DND-41 (cell line): ENCODE measurements around the gene TNS3.

Source experiments
- ATAC-seq: fragments of 200-7000 bp; cut with Tn5 transposase; 3 replicates; pipeline ENCODE4 v1.9.1; 2021; ENCODE audit warnings: low read depth; ENCODE audit not compliant: insufficient read depth
- DNase-seq: peaks from one replicate; pipeline ENCODE4 v3.0.0-alpha.2; 2020
- H2AFZ ChIP-seq: 2 replicates; pipeline ENCODE4 v1.6.0; 2012; ENCODE audit warnings: low read depth, low read length
- H3K27ac ChIP-seq: 2 replicates; pipeline ENCODE4 v1.5.1; 2012; ENCODE audit warnings: low read length, inconsistent platforms
- H3K27me3 ChIP-seq: fragments of 200-600 bp; sonication (generic); 2 replicates; pipeline ENCODE4 v1.6.0; 2012; ENCODE audit warnings: low read length, mild to moderate bottlenecking, inconsistent platforms; ENCODE audit not compliant: insufficient read depth, poor library complexity
- H3K36me3 ChIP-seq: 2 replicates; pipeline ENCODE4 v1.5.1; 2012; ENCODE audit warnings: low read length, inconsistent platforms; ENCODE audit not compliant: insufficient read depth
- H3K4me1 ChIP-seq: 2 replicates; pipeline ENCODE4 v1.5.1; 2012; ENCODE audit warnings: mild to moderate bottlenecking, low read length; ENCODE audit not compliant: insufficient read depth
- H3K4me2 ChIP-seq: 2 replicates; pipeline ENCODE4 v1.6.0; 2012; ENCODE audit warnings: mild to moderate bottlenecking, moderate library complexity, low read length, inconsistent platforms; ENCODE audit not compliant: insufficient read depth
- H3K4me3 ChIP-seq, 2 experiments: fragments of 200-600 bp in 1 of 2; shearing (Covaris generic) in 1 of 2; 2 replicates each; pipeline ENCODE4 v1.5.1; 2012 to 2016; ENCODE audit warnings: inconsistent platforms in 2 of 2, low read length in 2 of 2, mild to moderate bottlenecking in 2 of 2, low read depth in 1 of 2, moderate library complexity in 1 of 2
- H3K79me2 ChIP-seq: 2 replicates; pipeline ENCODE4 v1.6.0; 2012; ENCODE audit warnings: low read length, inconsistent platforms; ENCODE audit not compliant: insufficient read depth
- H3K9ac ChIP-seq: 2 replicates; pipeline ENCODE4 v1.6.0; 2012; ENCODE audit warnings: low read depth, mild to moderate bottlenecking, inconsistent platforms, low read length, moderate library complexity
- H3K9me3 ChIP-seq: 2 replicates; pipeline ENCODE4 v1.5.1; 2012; ENCODE audit warnings: low read length, moderate library complexity, mild to moderate bottlenecking, inconsistent platforms; ENCODE audit not compliant: insufficient read depth, severe bottlenecking
- H4K20me1 ChIP-seq: 2 replicates; pipeline ENCODE4 v1.6.0; 2012; ENCODE audit warnings: low read length; ENCODE audit not compliant: insufficient read depth
- EZH2 ChIP-seq: IDR thresholded peaks from 3 replicates; pipeline ENCODE4 v1.6.1; 2012; ENCODE audit warnings: borderline replicate concordance, low read depth, mild to moderate bottlenecking, moderate library complexity, low read length, inconsistent platforms; ENCODE audit not compliant: severe bottlenecking
- TF ChIP-seq, protein P1 (sequence below): IDR thresholded peaks from 2 replicates; pipeline ENCODE4 v1.5.1; 2012; ENCODE audit warnings: borderline replicate concordance, low read length, moderate library complexity, mild to moderate bottlenecking; ENCODE audit not compliant: poor library complexity, severe bottlenecking; ENCODE audit errors: extremely low read depth

Gene TNS3

DNA sequence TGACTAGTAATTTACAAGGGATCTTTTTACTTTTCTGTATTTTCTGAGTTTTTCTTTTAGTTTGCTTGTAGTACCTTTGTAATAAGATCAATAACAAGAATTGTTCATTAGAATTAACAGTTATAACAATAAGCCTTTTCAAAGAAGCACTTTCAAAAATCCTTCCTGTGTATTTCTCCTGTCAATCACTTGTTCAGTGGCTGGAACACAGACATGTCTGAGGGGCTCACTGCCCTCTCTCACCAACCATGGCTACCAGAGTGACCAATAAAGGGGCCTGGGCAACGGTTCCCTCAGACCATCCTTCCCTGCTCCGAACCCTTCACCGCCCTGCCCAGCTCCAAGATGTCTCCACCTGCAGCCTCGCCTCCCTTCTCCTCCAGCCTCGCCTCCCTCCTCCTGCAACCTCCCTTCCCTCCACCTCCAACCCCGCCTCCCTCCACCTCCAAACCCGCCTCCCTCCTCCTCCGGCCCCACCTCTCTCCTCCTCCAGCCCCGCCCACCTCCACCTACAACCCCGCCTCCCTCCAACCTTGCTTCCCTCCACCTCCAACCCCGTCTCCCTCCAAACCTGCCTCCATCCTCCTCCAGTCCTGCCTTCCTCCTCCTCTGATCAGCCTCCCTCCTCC, 353.4 kb downstream of the TNS3 start:
- ATAC-seq, result no peak
- H3K4me2 ChIP-seq, result no peak overlapping the region
- no peak overlapping the region for H3K27ac ChIP-seq

DNA sequence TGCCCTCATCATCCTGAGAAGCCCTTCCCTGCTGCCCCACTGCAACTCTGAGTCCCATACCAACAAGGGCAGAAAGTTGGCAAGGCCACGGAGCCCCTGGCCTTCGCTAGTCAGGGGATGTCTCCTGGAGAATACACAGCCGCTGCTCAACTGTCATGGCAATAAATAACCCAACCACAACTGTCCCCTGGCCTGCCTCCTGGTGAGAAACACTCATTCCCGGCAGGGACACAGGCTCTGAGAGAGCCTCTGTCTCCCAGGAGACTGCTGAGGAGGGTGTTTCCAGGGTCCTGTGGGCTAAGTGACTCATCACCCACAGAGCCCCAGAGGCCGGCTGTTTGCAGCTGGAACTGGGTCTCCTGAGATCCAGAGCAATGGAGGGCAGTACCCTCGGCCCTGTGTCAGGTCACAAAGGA, 354.1 kb downstream of the TNS3 start:
- DNase-seq (peak; percentile 12), ATAC-seq (peak; percentile 14; the same call in 1 of the 3 replicates)
- H2AFZ ChIP-seq, result no peak overlapping the region
- H3K36me3 ChIP-seq, result no peaks in the 10 kb centered on the region
- TF ChIP-seq EZH2, result no peak
- TF ChIP-seq, protein P1, sequence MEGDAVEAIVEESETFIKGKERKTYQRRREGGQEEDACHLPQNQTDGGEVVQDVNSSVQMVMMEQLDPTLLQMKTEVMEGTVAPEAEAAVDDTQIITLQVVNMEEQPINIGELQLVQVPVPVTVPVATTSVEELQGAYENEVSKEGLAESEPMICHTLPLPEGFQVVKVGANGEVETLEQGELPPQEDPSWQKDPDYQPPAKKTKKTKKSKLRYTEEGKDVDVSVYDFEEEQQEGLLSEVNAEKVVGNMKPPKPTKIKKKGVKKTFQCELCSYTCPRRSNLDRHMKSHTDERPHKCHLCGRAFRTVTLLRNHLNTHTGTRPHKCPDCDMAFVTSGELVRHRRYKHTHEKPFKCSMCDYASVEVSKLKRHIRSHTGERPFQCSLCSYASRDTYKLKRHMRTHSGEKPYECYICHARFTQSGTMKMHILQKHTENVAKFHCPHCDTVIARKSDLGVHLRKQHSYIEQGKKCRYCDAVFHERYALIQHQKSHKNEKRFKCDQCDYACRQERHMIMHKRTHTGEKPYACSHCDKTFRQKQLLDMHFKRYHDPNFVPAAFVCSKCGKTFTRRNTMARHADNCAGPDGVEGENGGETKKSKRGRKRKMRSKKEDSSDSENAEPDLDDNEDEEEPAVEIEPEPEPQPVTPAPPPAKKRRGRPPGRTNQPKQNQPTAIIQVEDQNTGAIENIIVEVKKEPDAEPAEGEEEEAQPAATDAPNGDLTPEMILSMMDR, result no peak
- H3K4me3 ChIP-seq, result no peak overlapping the region
- H3K9ac ChIP-seq, result no peak overlapping the region
- H3K4me1 ChIP-seq, result no peaks in the 10 kb centered on the region
- no peak overlapping the region for H3K27ac ChIP-seq
- no peaks in the 10 kb centered on the region for H3K9me3 ChIP-seq
- H3K27me3 ChIP-seq, result no peaks in the 10 kb centered on the region
- no peak overlapping the region for H3K4me2 ChIP-seq
- no peaks in the 10 kb centered on the region for H3K79me2 ChIP-seq
- H4K20me1 ChIP-seq, result no peaks in the 10 kb centered on the region

More for the DNA sequence above, 353.4 kb downstream of the TNS3 start:
- no peak for DNase-seq
- Histone ChIP-seq H3K79me2 (no peaks in the 10 kb centered on the region), H3K27me3 (no peaks in the 10 kb centered on the region), H3K4me3 (no peak overlapping the region), H3K9me3 (no peaks in the 10 kb centered on the region), H3K4me1 (no peaks in the 10 kb centered on the region), H3K9ac (no peak overlapping the region), H4K20me1 (no peaks in the 10 kb centered on the region), H2AFZ (no peak overlapping the region), H3K36me3 (no peaks in the 10 kb centered on the region)
- TF ChIP-seq, protein P1, result no peak
- no peak for TF ChIP-seq EZH2

DNA sequence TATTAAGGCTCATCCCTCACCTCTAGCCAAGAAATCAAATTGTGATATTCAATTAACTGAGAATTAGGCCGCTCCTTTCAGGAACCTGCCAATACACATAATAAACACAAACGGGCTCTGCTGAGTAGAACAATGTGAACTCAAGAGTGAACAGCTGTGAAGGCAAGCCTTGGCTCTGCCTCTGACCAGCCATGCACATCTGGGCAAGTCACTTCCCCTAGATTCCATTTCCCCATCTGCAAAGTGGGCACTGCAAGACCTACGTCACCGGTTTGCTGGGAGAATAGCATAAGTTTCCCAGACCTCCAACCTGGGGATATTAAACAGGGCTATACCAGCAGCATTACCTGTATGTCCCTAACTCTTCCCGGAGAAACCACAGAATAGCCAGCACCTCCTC, 355.2 kb downstream of the TNS3 start:
- TF ChIP-seq EZH2, result no peak
- TF ChIP-seq, protein P1, result no peak
- DNase-seq, result no peak
- no peaks in the 10 kb centered on the region for H3K79me2 ChIP-seq
- no peaks in the 10 kb centered on the region for H3K36me3 ChIP-seq
- no peak overlapping the region for H3K4me3 ChIP-seq
- no peaks in the 10 kb centered on the region for H3K27me3 ChIP-seq
- no peak overlapping the region for H3K9ac ChIP-seq
- H4K20me1 ChIP-seq, result no peaks in the 10 kb centered on the region
- H2AFZ ChIP-seq, result no peak overlapping the region
- no peaks in the 10 kb centered on the region for H3K4me1 ChIP-seq
- H3K4me2 ChIP-seq, result no peak overlapping the region
- no peak for ATAC-seq
- no peak overlapping the region for H3K27ac ChIP-seq
- no peaks in the 10 kb centered on the region for H3K9me3 ChIP-seq
